Liver (tissue), 9 donors: ENCODE measurements around the gene REL. TPM values are rescaled to one million over a fixed set of nuclear protein-coding genes. Genes with fewer than 3 reads are reported as not detected.
"Not testable (repeated sequence)": the region's sequence is repeated elsewhere in the genome, so short reads cannot be mapped to it uniquely, and the experiment has no call there.

Source experiments
- DNase-seq: peaks from one replicate; pipeline ENCODE4 v3.0.0-alpha.2; 2017; ENCODE audit warnings: low spot score
- H3K27ac ChIP-seq, 2 donors: one replicate each; pipeline ENCODE4 v1.7.0; 2013; ENCODE audit warnings: inconsistent platforms in 2 of 2, low read length in 2 of 2, control low read depth in 1 of 2, low read depth in 1 of 2, mild to moderate bottlenecking in 1 of 2
- H3K27me3 ChIP-seq, 4 donors: one replicate each; pipeline versions ENCODE4 v1.6.1 to v1.7.0; 2013; ENCODE audit warnings: low read length in 3 of 4, inconsistent platforms in 1 of 4, mild to moderate bottlenecking in 1 of 4, moderate library complexity in 1 of 4; ENCODE audit not compliant: control insufficient read depth in 4 of 4, insufficient read depth in 4 of 4
- H3K36me3 ChIP-seq, 4 donors: one replicate each; pipeline versions ENCODE4 v1.6.1 to v1.7.0; 2013; ENCODE audit warnings: low read length in 3 of 4, mild to moderate bottlenecking in 3 of 4, low read depth in 1 of 4, moderate library complexity in 1 of 4; ENCODE audit not compliant: control insufficient read depth in 4 of 4, insufficient read depth in 3 of 4
- H3K4me1 ChIP-seq, 4 donors: one replicate each; pipeline versions ENCODE4 v1.6.1 to v1.7.0; 2013; ENCODE audit warnings: low read length in 3 of 4, mild to moderate bottlenecking in 3 of 4, moderate library complexity in 1 of 4; ENCODE audit not compliant: control insufficient read depth in 4 of 4, insufficient read depth in 4 of 4
- H3K4me3 ChIP-seq, 3 donors: one replicate each; pipeline versions ENCODE4 v1.6.1 to v1.7.0; 2013; ENCODE audit warnings: low read length in 3 of 3, control low read depth in 1 of 3, low read depth in 1 of 3, mild to moderate bottlenecking in 1 of 3
- H3K9ac ChIP-seq, 2 donors: one replicate each; pipeline ENCODE4 v1.7.0; 2013; ENCODE audit warnings: low read length in 2 of 2, mild to moderate bottlenecking in 2 of 2, moderate library complexity in 2 of 2, control low read depth in 1 of 2, low read depth in 1 of 2
- H3K9me3 ChIP-seq, 4 donors: one replicate each; pipeline versions ENCODE4 v1.6.1 to v1.7.0; 2013; ENCODE audit warnings: low read length in 3 of 4; ENCODE audit not compliant: control insufficient read depth in 4 of 4
- ATF3 ChIP-seq: IDR thresholded peaks from 2 replicates; pipeline ENCODE4 v1.6.1; 2016; ENCODE audit warnings: antibody characterized with exemption
- EGR1 ChIP-seq, 2 donors: IDR thresholded peaks; 2 replicates each; pipeline ENCODE4 v1.6.1; 2016 to 2018; ENCODE audit warnings: antibody characterized with exemption in 2 of 2, low read depth in 2 of 2
- FOXA1 ChIP-seq: IDR thresholded peaks from 2 replicates; pipeline ENCODE4 v1.6.1; 2016; ENCODE audit warnings: antibody characterized with exemption
- FOXA2 ChIP-seq: IDR thresholded peaks from 2 replicates; pipeline ENCODE4 v1.6.1; 2016; ENCODE audit warnings: antibody characterized with exemption
- GABPA ChIP-seq, 2 donors: IDR thresholded peaks in 1 of 2; conservative IDR thresholded peaks in 1 of 2; 2 replicates each; pipeline ENCODE4 v1.6.1; 2016; ENCODE audit warnings: antibody characterized with exemption in 2 of 2, mild to moderate bottlenecking in 1 of 2, moderate library complexity in 1 of 2
- HNF4A ChIP-seq, 2 donors: conservative IDR thresholded peaks; 2 replicates each; pipeline ENCODE4 v1.6.1; 2016; ENCODE audit warnings: antibody characterized with exemption in 2 of 2, mild to moderate bottlenecking in 2 of 2
- HNF4G ChIP-seq: IDR thresholded peaks from 2 replicates; pipeline ENCODE4 v1.6.1; 2016; ENCODE audit warnings: antibody characterized with exemption
- JUND ChIP-seq, 2 donors: IDR thresholded peaks; 2 replicates each; pipeline ENCODE4 v1.6.1; 2016; ENCODE audit warnings: antibody characterized with exemption in 2 of 2
- NR2F2 ChIP-seq: IDR thresholded peaks from 2 replicates; pipeline ENCODE4 v1.6.1; 2016; ENCODE audit warnings: antibody characterized with exemption
- RAD21 ChIP-seq, 2 donors: IDR thresholded peaks; 2 replicates each; pipeline ENCODE4 v1.6.1; 2016; ENCODE audit warnings: antibody characterized with exemption in 2 of 2, mild to moderate bottlenecking in 2 of 2
- RXRA ChIP-seq, 2 donors: IDR thresholded peaks; 2 replicates each; pipeline ENCODE4 v1.6.1; 2017 to 2018; ENCODE audit warnings: antibody characterized with exemption in 2 of 2, mild to moderate bottlenecking in 1 of 2
- SP1 ChIP-seq: IDR thresholded peaks from 2 replicates; pipeline ENCODE4 v1.6.1; 2018; ENCODE audit warnings: antibody characterized with exemption, mild to moderate bottlenecking
- TAF1 ChIP-seq: conservative IDR thresholded peaks from 2 replicates; pipeline ENCODE4 v1.6.1; 2016; ENCODE audit warnings: antibody characterized with exemption, mild to moderate bottlenecking
- YY1 ChIP-seq: IDR thresholded peaks from 2 replicates; pipeline ENCODE4 v1.6.1; 2016; ENCODE audit warnings: antibody characterized with exemption, mild to moderate bottlenecking
- WGBS: extraction: QIAGEN DNeasy Blood & Tissue Kit; methylation state at CpG from one replicate; pipeline ENCODE4 v1.1.7; 2013; 5-methylcytosine and 5-hydroxymethylcytosine counted together
- polyA plus RNA-seq, 2 donors: library from polyadenylated mRNA; stranded (reverse) in 1 of 2; unstranded in 1 of 2; fragments of 200-250 nt in 1 of 2; fragments of >200 nt in 1 of 2; fragmentation: Nextera tagmentation in 1 of 2; extraction: Ambion mirVana in 1 of 2; gene quantifications; one replicate each; pipeline versions ENCODE4 v1.2.1 to v1.2.3, GENCODE V29; 2013 to 2015
- total RNA-seq, 2 donors: library from RNA; depleted of rRNA; stranded (reverse); fragments of >200 nt; gene quantifications; one replicate each; pipeline ENCODE4 v1.2.3, GENCODE V29; 2014
- TF ChIP-seq, protein P1 (sequence below): IDR thresholded peaks from 2 replicates; pipeline ENCODE4 v1.6.1; 2016; ENCODE audit warnings: antibody characterized with exemption
- TF ChIP-seq, protein P2 (sequence below): IDR thresholded peaks from 2 replicates; pipeline ENCODE4 v1.6.1; 2016; ENCODE audit warnings: antibody characterized with exemption
- donor health status: healthy.
- donor health status: healthy.
- donor health status: healthy.
- donor health status: healthy.
- donor health status: healthy.

Gene REL
- total and polyA plus RNA-seq, 4 donors = 1.1 to 7.0 (median 4.4) TPM

GRCh38 chr2:60888853-60889252 is 7.5 kb downstream of the REL start:
- peaks cover 0 to 9% (median 3%) of the 10 kb centered on the region in 4 donors for H3K36me3 ChIP-seq
- no peak overlapping the region for H3K27ac ChIP-seq
- H3K9ac ChIP-seq = no peak overlapping the region
- peaks cover 0 to 26% (median 13%) of the 10 kb centered on the region in 4 donors for H3K4me1 ChIP-seq
- no peaks in the 10 kb centered on the region for H3K9me3 ChIP-seq
- no peak for DNase-seq
- no peak overlapping the region for H3K4me3 ChIP-seq
- no peaks in the 10 kb centered on the region for H3K27me3 ChIP-seq
- WGBS = 96% methylated on average over 2 of the region's 2 CpGs
- TF ChIP-seq, protein P1, sequence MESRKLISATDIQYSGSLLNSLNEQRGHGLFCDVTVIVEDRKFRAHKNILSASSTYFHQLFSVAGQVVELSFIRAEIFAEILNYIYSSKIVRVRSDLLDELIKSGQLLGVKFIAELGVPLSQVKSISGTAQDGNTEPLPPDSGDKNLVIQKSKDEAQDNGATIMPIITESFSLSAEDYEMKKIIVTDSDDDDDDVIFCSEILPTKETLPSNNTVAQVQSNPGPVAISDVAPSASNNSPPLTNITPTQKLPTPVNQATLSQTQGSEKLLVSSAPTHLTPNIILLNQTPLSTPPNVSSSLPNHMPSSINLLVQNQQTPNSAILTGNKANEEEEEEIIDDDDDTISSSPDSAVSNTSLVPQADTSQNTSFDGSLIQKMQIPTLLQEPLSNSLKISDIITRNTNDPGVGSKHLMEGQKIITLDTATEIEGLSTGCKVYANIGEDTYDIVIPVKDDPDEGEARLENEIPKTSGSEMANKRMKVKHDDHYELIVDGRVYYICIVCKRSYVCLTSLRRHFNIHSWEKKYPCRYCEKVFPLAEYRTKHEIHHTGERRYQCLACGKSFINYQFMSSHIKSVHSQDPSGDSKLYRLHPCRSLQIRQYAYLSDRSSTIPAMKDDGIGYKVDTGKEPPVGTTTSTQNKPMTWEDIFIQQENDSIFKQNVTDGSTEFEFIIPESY = no peak
- TF ChIP-seq FOXA2 (no peak), RAD21 (IDR thresholded peaks at IDR 0.05) (no peak), NR2F2 (no peak), HNF4G (no peak)

DNA sequence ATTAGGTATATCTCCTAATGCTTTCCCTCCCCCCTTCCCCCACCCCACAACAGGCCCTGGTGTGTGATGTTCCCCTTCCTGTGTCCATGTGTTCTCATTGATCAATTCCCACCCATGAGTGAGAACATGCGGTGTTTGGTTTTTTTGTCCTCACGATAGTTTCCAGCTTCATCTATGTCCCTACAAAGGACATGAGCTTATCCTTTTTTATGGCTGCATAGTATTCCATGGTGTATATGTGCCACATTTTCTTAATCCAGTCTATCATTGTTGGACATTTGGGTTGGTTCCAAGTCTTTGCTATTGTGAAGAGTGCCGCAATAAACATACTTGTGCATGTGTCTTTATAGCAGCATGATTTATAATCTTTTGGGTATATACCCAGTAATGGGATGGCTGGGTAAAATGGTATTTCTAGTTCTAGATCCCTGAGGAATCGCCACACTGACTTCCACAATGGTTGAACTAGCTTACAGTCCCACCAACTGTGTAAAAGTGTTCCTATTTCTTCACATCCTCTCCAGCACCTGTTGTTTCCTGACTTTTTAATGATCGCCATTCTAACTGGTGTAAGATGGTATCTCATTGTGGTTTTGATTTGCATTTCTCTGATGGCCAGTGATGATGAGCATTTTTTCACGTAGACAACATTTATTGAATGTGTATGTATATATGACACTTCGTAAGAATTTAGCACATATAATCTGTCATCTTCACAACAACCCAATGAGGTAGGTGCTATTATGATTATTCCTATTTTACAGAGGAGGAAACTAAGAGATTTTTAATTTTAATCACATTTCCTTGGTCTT is 8.4 kb downstream of the REL start:
- H3K9me3 ChIP-seq, DNase-seq, H3K27ac ChIP-seq, H3K4me3 ChIP-seq, H3K27me3 ChIP-seq, H3K9ac ChIP-seq: not testable (repeated sequence)
- H3K4me1 ChIP-seq = peaks cover 0 to 24% (median 11%) of the 10 kb centered on the region in 4 donors
- peaks cover 0 to 16% (median 10%) of the 10 kb centered on the region in 4 donors for H3K36me3 ChIP-seq
- 94% methylated on average over 7 of the region's 7 CpGs for WGBS

GRCh38 chr2:60890393-60890707 is 9.0 kb downstream of the REL start:
- Histone ChIP-seq H3K4me3 (no peak overlapping the region), H3K27me3 (no peaks in the 10 kb centered on the region), H3K4me1 (peaks cover 0 to 18% (median 7%) of the 10 kb centered on the region in 4 donors), H3K36me3 (peaks cover 0 to 19% (median 13%) of the 10 kb centered on the region in 4 donors), H3K9me3 (no peaks in the 10 kb centered on the region), H3K27ac (no peak overlapping the region), H3K9ac (no peak overlapping the region)
- TF ChIP-seq NR2F2 (no peak), YY1 (no peak), HNF4G (no peak), RXRA (IDR thresholded peaks at IDR 0.05) (no peak), GABPA (IDR thresholded peaks at IDR 0.05 in 1 of 2, conservative IDR thresholded peaks at IDR 0.05 in 1 of 2) (no peak), JUND (IDR thresholded peaks at IDR 0.05) (no peak), SP1 (no peak), EGR1 (IDR thresholded peaks at IDR 0.05; ENCODE audit: low read depth in 2 of 2) (no peak), ATF3 (no peak), TAF1 (no peak), FOXA1 (no peak), HNF4A (conservative IDR thresholded peaks at IDR 0.05) (no peak), RAD21 (IDR thresholded peaks at IDR 0.05) (no peak)
- TF ChIP-seq, protein P1 = no peak
- TF ChIP-seq, protein P2, sequence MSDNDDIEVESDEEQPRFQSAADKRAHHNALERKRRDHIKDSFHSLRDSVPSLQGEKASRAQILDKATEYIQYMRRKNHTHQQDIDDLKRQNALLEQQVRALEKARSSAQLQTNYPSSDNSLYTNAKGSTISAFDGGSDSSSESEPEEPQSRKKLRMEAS = no peak
- no peak for DNase-seq
- WGBS = 100% methylated on average over 1 of the region's 1 CpG
